Stimulated activated CD8-positive, alpha-beta memory T cell treated with anti-CD3 and anti-CD28 coated beads, Interleukin-15, amount 100 ng/mL, for 48 hours (primary cell): ENCODE measurements around the gene SLC9B1.
"Not testable (repeated sequence)": the region's sequence is repeated elsewhere in the genome, so short reads cannot be mapped to it uniquely, and the experiment has no call there.

Experiments used
- DNase-seq, 2 donors: peaks; one replicate each; pipeline ENCODE4 v3.0.0-alpha.2; 2020; ENCODE audit warnings: low read depth in 2 of 2

SLC9B1 gene

DNA sequence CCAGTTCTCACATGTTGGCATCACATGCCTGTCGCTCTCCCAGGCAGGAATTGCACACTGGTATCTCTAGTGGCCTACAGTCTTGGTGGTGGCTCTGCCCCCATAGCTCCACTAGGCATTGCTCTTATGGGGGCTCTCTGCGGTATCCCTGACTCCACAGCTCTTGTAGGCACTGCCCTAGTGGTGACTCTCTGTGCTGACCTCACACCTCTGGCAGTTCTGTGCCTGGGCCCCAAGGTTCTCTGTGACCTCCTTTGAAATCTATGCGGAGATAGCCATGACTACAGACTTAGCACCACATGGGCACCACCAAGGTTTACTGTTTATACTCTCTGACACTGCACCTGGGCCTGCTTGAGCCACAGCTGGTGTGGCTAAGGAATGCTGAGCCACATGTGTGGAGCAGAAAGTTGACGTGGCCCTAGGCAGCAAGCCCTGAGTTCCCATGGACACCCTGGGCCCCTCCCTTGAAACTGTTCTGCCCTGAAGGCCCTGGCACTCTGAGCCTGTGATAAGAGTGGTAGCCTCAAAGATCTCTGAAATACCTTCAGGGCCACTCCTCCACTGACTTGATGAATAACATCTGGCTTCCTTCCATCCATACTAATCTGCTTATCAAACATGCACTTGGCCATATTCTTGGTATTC lies 8.0 kb downstream of the SLC9B1 start:
- DNase-seq = no peak

DNA sequence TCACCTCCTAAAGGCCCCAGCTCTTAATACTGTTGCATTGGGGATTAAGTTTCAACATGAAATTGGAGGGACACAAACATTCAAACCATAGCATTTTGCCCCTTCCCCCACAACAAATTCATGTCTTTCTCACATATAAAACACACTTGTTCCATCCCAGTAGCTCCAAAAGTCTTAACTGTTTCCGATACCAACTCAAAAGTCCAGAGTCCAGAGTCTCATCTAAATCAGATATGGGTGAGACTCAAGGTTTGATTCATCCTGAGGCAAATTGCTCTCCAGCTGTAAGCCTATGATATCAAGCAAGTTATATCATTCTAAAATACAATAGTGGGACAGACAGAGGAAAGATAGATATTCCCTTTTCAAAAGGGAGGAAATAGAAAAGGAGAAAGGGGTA lies 8.7 kb downstream of the SLC9B1 start:
- no peak for DNase-seq

DNA sequence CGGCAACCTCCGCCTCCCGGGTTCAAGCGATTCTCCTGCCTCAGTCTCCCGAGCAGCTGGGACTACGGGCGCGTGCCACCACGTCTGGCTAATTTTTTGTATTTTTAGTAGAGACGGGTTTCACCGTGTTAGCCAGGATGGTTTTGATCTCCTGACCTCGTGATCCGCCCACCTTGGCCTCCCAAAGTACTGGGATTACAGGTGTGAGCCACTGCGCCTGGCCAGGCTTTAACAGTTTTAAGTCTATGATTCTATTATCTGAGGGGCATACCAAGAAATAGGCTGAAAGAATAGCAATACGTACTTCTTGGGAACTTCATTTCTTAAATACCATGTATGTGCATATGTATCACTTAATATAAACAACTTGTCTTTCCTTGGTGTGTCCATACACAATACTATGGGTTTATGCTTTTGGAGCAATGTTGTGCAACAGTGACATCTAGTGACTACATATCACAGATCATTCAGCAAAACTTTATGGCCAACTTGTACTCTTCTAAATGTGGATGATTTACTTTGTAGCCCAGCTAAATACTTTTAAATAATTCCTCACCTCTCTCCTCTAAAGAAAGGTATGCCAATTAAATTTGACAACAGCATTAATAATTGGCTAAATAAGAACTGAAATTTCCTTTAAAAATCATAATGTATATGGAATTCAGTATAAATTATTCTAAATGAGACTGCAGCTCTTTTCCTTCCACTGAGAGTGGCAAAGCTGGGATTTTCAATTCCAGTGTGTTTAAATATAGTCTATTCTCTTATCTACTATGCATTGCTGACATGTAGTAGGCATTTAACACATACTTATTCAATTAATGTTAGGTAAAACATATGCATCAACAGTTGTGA lies 10.4 kb downstream of the SLC9B1 start:
- no peak for DNase-seq

DNA sequence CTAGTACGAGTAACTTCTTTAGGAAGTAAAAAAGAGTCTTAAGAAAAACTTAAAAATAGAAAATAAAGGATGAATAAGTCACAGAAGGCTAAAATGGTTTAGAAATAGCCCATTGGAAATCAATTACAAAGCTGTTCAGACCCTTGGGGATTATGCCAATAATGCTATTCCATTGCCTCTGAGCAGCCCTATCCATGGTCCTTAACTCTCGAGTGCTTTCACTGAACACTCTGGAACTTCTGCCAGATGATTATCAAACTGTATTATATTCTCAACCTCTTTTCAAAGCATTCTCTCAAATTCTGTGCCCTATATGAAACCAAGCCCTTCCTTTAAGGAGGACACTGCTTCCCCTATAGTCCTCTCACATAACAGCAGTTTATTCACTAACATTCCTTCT lies 17.0 kb downstream of the SLC9B1 start:
- DNase-seq = no peak

DNA sequence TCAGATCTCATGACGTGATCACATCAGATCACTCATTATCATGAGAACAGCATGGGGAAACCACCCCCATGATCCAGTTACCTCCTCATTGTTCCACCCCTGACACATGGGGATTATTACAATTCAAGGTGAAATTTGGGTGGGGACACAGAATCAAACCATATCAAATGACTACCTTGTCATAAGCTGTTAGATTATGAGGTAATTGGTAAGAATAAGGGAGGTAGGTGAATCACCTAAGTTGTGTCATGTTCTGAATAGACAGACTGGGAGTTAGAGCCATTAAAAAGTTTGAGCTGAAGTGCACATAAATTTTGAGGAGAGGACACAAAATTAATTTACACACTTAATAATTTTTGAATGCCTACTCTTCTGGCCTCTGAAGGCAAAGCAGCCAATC lies 24.7 kb downstream of the SLC9B1 start:
- DNase-seq = no peak

DNA sequence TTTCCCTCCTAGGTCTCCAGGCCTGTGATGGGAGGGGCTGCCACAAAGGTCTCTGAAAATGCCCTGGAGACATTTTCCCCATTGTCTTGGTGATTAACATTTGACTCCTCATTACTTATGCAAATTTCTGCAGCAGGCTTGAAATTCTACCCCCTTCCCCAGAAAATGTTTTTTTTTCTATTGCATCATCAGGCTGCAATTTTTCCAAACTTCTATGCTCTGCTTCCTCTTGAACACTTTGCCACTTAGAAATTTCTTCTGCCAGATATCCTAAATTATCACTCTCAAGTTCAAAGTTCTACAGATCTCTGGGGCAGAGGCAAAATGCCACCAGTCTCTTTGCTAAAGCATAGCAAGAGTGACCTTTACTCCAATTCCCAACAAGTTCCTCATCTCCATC lies 25.5 kb downstream of the SLC9B1 start:
- DNase-seq = not testable (repeated sequence)

DNA sequence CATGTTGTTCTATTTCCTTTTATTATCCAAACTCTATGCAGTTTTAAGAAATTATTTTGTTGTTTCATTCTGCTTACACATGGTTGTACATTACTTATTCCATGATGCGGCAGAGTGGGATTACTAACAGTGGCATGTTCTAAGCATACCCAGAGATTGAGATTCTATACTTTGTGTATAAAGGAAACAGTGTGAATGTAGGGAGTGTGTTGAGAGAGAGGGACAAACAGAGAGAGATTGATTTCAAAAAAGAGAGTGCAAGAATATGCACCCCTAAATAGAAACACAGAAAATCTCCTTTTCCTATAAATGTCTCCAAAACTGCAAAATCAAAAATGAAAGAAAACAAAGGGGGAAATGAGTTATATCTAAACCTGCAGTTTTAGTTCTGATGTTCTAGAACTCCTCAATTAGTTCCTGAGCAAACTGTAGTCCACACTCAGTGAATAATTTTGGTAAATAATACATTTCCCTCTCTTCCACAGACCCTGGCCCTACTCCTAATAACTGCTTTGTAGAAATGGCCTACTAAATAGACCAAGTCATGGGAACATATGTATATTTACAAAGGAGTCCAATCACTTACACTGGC lies 31.0 kb downstream of the SLC9B1 start:
- no peak for DNase-seq

DNA sequence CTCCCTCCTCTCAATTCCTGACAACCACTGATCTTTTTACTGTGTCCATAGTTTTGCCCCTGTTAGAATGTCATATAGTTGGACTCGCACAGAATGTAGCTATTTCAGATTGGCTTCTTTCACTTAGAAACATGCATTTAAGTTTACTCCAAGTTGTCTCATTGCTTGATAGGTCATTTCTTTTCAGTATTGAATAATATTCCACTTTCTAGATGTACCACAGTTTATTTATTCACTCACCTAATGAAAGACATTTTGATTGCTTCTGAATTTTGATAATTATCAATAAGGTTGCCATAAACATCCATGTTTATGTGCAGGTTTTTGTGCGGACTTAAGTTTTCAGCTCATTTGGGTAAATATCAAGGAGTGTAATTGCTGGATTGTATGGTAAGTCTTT lies 38.5 kb downstream of the SLC9B1 start:
- DNase-seq = no peak

DNA sequence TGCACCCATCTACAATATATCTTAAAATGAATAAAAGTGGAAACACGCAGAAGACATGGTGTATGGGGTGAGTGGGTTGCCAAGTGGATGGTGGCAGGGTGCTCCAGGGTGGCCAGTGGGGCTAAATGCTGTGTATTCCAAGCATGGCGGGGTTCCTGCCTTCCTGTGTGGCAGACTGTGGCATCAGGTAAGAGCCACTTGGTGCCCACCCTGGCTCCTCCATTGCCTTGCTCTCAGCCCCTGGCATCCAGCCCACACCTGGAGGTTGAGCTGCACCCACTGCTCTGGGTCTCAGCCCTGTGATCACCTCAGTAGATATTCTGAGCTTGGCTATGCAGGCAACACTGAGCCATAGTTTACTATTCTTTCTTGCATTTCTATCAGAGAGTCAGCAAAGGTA lies 57.7 kb downstream of the SLC9B1 start:
- DNase-seq = not testable (repeated sequence)

DNA sequence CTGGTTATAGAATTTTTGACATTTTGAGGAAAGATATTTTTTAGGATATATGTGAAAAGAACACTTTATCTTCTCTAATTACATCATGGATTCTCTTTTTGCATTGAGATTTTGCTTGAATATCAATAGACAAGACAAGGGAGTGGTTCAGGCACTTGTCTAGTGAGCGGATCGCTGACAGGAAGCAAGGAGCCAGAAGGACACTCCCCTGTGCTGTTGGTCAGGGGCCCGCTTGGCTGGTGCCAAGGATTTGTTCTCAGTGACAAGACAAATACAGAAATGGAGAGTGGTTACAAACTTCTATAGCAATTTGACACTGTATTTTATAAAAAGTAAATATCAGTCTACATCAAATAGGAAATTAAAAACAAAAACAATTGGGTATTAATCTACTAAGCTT lies 60.0 kb downstream of the SLC9B1 start:
- DNase-seq = no peak

DNA sequence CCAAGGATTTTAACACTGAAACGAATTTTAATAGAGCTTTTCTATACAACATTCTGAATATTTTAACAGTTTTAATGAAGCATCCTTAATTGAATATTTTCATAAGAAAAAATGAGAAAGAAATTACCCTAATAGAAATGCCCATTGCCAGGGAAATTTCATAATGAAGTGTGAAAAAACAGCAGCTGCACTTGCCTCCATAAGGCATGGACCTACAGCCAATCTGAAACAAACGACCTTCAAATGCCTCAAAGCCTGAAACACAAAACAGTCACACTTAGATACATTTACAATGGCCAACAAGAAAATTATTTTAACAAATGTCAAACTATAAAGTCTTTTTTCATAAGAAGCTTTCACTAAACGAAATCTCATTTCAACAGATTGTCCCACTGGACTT lies 74.4 kb downstream of the SLC9B1 start:
- no peak for DNase-seq

DNA sequence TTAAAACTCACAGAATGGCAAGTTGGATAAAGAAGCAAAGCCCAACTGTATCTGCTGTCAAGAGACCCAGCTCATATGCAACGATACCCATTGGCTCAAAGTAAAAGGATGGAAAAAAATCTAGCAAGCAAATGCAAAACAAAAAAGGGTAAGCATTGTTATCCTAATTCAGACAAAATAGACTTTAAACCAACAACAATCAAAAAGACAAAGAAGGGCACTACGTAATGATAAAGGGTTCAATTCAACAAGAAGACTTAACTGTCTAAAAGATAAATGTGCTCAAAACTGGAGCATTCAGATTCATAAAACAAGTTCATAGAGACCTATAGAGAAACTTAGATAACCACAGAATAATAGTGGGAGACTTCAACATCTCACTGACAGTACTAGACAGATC lies 81.4 kb downstream of the SLC9B1 start:
- not testable (repeated sequence) for DNase-seq

DNA sequence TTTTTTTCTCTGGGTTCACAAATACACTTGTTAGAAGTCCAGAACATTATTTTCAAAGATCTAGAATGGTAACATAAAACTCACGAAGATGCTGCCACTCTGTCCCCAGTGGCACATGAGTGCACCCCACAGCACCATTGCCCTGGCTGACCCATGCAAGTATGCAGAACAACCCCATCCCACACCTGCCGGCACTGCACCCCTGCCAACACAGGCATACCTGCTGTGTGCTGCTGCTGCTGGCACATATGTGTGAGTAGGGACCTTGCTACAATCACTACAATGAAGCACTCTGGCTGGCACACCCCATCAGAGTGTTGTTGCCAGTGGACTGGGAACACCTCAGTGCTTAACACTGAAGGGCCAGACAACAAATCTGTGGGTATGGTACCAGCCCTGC lies 83.8 kb downstream of the SLC9B1 start:
- no peak for DNase-seq

DNA sequence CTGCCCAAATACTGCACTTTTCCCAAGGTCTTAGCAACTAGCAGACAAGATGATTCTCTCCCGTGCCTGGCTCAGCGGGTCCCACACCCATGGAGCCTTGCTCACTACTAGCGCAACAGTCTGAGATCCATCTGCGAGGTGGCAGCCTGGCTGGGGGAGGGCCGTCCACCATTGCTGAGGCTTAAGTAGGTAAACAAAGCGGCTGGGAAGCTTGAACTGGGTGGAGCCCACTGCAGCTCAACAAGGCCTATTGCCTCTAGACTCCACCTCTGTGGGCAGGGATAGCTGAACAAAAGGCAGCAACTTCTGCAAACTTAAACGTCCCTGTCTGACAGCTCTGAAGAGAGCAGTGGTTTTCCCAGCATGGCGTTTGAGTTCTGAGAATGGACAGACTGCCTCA lies 99.8 kb downstream of the SLC9B1 start:
- not testable (repeated sequence) for DNase-seq

DNA sequence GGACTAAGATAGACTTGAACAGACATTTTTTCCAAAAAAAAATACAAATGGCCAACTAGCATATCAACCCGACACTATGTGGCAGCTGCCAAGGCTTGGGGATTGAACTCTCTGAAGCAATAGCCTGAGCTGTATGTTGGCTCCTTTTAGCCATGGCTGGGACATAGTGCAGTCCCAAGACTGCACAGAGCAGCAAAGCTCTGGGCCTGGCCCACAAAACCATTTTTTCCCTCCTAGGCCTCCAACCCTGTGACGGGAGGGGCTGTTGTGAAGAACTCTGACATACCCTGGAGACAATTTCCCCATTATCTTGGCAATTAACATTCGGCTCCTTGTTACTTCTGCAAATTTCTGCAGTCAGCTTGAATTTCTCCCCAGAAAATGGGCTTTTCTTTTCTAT lies 100.6 kb downstream of the SLC9B1 start:
- no peak for DNase-seq

DNA sequence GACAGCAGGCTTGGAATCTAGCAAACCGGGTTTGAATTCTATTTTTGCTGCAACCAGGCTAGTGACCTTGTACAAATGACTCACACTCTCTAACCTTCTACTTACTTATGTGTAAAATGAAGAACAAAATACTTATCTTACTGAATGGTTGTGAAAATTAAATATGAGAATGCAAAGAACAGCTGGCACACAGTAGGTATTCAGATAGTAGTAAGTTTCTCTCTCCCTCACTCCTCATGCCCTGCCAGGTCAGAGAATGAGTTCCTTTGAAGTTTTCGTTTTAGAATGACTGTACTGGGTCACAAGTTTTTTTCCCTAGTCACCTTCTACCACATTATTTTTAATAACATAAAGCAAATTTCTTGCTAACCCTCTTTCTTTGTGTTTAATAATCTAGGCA lies 117.7 kb downstream of the SLC9B1 start:
- no peak for DNase-seq

DNA sequence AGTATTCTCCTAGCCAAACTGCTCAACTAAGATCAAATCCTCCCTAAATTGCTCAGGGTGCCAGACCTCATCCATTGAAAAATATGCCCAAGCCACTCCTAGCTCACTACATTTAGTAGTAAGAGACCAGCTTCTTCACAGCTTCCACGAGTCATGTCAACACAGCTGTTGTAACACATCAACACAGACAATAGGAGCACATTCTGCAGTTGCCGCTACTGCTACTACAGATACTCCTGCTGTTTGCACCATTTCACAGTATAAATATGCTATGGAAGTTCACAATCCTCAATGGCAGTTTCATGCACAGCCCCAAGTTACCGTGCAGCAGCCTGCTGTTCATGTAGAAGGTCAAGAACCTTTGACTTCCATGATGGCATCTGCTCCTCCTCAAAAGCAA lies 121.9 kb downstream of the SLC9B1 start:
- not testable (repeated sequence) for DNase-seq

DNA sequence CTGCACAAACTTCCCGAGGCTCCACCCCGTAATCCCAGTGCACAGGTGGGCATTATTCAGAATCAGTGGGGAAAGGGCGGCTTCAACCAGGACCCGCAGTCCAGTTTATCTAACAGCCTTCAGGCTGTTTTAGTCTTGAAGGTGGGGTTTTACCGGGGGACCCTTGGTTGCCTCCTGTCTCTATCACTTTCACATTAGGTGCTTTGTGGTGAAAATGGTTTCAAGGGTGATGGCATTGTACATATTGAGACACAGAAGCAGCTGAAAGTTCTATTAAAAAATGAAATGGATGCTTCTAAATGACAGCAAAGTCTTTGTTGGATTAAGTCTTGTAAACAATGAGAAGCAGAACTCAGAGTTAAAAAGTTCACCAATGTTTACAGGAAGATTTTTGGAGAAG lies 123.0 kb downstream of the SLC9B1 start:
- DNase-seq = not testable (repeated sequence)

DNA sequence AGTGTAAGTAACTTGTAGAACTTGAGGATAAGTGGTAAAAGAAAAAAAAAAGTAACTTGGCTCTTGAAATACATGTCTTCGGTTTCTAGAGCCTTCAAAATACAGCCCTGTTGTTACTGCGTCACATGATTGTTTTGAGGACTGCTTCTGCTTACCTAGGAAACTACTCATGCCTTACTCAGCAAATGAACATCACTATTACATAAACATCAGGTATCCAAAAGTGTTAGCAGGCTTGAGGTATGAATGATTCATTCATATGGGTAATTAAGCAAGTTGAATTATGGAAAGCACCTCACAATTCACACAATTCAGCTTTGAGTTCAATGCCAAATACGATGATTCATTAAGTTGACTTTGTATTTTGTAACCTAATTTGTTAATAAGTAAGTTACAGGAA lies 129.6 kb downstream of the SLC9B1 start:
- DNase-seq = not testable (repeated sequence)

DNA sequence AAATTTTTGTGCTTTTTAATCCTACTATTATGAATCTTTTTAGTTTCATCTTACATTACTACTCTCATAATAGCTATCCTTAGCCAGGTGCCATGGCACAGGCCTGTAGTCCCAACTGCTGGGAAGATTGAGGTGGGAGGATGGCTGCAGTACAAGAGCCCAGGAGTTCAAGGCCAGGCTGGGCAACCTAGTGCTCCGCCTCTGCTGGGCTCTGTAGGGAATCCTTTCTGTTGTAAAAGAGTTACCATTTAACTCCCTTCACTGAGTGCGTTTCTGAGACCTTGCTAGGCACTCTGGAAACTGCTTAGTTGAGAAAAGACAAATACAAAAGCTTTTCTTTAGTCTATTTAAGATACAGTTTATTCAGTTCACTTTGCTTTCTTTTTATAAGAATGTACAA lies 130.9 kb downstream of the SLC9B1 start:
- not testable (repeated sequence) for DNase-seq

DNA sequence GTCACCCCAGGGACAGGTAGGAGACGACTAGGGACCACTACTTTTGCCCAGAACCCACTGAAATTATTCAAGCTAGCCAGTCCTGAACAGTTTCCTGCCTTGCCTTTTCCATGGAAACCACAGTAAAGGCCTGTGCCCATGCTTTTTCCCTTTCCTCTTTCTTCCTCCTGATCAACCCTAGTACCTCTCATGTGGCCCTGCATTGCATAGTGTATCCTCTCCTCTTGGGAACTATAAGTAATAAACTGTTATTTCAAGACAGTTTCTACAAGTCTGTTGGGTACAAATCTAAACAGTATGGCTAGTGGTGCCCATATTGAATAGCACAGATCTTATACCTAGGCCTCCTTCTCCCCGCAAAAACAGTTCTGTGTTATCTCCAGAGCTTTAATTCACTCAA lies 136.2 kb downstream of the SLC9B1 start:
- DNase-seq = no peak

DNA sequence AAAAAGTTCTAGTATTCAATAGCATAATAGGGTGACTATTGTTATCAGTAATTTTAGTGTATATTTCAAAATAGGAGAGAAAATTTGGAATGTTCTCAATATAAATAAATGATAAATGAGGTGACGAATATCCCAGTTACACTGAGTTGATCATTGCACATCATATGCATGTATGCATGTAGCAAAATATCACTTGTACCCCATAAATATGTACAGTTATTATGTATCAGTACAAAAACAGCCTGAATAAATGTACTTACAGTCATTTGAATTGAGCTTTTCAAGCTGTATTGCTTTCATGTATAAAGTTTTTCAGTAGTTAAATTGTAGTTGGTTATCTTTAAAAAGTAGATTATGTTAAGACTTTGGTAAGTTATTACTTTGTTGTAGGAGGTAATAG lies 138.2 kb downstream of the SLC9B1 start:
- DNase-seq = no peak

DNA sequence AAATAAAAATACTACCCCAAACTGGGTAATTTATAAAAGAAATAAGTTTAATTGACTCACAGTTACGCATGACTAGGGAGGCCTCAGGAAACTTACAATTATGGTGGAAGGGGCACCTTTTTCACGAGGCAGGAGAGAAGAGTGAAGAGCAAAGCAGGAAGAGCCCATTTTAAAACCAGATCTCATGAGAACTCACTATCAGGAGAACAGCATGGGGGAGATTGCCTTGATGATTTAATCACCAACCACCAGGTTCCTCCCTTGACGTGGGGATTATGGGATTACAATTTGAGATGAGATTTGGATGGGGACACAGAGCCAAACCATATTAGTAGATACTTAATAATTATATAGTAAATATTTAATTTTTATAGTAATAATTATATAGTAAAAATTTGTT lies 140.6 kb downstream of the SLC9B1 start:
- DNase-seq = no peak
